Adrenal gland (tissue), 12 donors: Measurements from ENCODE around the gene XPO4. TPM values are rescaled to one million over a fixed set of nuclear protein-coding genes. Genes with fewer than 3 reads are reported as not detected.
"Not testable (repeated sequence)": the region's sequence is repeated elsewhere in the genome, so short reads cannot be mapped to it uniquely, and the experiment has no call there.

Experiments used
- DNase-seq, 7 donors: peaks; one replicate each; pipeline ENCODE4 v3.0.0-alpha.2; 2019 to 2020
- H3K27ac ChIP-seq, 5 donors: fragments of 200-600 bp; sonication (generic) in 4 of 5; 1 replicate in 3 of 5; 2 replicates in 2 of 5; pipeline versions ENCODE4 v1.5.1 to v1.8.0; 2016 to 2020; ENCODE audit warnings: mild to moderate bottlenecking in 1 of 5
- H3K27me3 ChIP-seq: fragments of 200-600 bp; 2 replicates; pipeline ENCODE4 v1.8.0; 2021
- H3K36me3 ChIP-seq, 2 donors: fragments of 200-600 bp; replicated peaks in 1 of 2; 1 replicate in 1 of 2; 2 replicates in 1 of 2; pipeline versions ENCODE4 v1.5.1 to v1.8.0; 2018 to 2022
- H3K4me1 ChIP-seq, 2 donors: fragments of 200-600 bp; replicated peaks in 1 of 2; 1 replicate in 1 of 2; 2 replicates in 1 of 2; pipeline versions ENCODE4 v1.5.1 to v1.8.0; 2018 to 2021
- H3K4me3 ChIP-seq, 4 donors: fragments of 200-600 bp; sonication (generic) in 3 of 4; one replicate each; pipeline ENCODE4 v1.5.1; 2016 to 2018
- H3K9me3 ChIP-seq, 3 donors: fragments of 200-600 bp; sonication (generic) in 1 of 3; replicated peaks in 1 of 3; 1 replicate in 2 of 3; 2 replicates in 1 of 3; pipeline versions ENCODE4 v1.5.1 to v1.8.0; 2016 to 2021
- POLR2A ChIP-seq, 2 donors: fragments of 450-650 bp; IDR thresholded peaks; one replicate each; pipeline ENCODE4 v1.6.1; 2017; ENCODE audit warnings: antibody characterized with exemption in 2 of 2, mild to moderate bottlenecking in 2 of 2, moderate library complexity in 1 of 2
- WGBS, 4 donors: extraction: QIAGEN DNeasy Blood & Tissue Kit in 2 of 4; methylation state at CpG; one replicate each; pipeline versions ENCODE4 v1.1.5 to v1.1.7; 2013 to 2017; 5-methylcytosine and 5-hydroxymethylcytosine counted together
- intact Hi-C, 2 donors: fragments of 100-400 bp; cut with DNase I; formaldehyde crosslinking; loops; one replicate each; pipeline versions ENCODE4 v1.14.1 to v1.15.0; 2022 to 2023
- polyA plus RNA-seq, 3 donors: library from polyadenylated mRNA; stranded (reverse); fragments of 200-250 nt in 2 of 3; fragments of 350-450 nt in 1 of 3; fragmentation: Illumina TruSeq in 1 of 3; extraction: RNeasy Lipid Tissue Mini Kit (QIAGEN cat#74804) in 1 of 3; gene quantifications; one replicate each; pipeline ENCODE4 v1.2.3, GENCODE V29; 2013 to 2014
- total RNA-seq, 9 donors: library from RNA; depleted of rRNA in 4 of 9; stranded (reverse); fragments of >200 nt in 4 of 9; fragments of 120-200 nt in 1 of 9; fragmentation: NEBNext Ultra II Directional in 1 of 9; extraction: Animal tissue kit (Norgen Biotek cat#: 25700) in 1 of 9; gene quantifications; one replicate each; pipeline versions ENCODE4 v1.1.0 to v1.2.4, GENCODE V29; 2013 to 2023
- TF ChIP-seq, protein P1 (sequence below), 6 experiments: fragments of 450-650 bp in 4 of 6; fragments of 200-600 bp in 2 of 6; sonication (generic) in 1 of 6; IDR thresholded peaks; 1 replicate in 5 of 6; 2 replicates in 1 of 6; pipeline versions ENCODE4 v1.5.1 to v1.8.0; 2016 to 2021; ENCODE audit warnings: antibody characterized with exemption in 6 of 6, mild to moderate bottlenecking in 2 of 6, moderate library complexity in 1 of 6
- donor health status: healthy with polysubstance abuse.
- donor health status: Bipolar disorder and iron deficiency.
- donor health status: DM: yes; HTN: yes; CAD: no.
- donor health status: DM: no; HTN: no; CAD: no.
- donor health status: DM: no; HTN: no; CAD: no.
- donor health status: DM: yes; HTN: yes; CAD: no.

XPO4 gene
- total and polyA plus RNA-seq, 12 donors: 1.9 to 20.3 (median 11.5) TPM

DNA sequence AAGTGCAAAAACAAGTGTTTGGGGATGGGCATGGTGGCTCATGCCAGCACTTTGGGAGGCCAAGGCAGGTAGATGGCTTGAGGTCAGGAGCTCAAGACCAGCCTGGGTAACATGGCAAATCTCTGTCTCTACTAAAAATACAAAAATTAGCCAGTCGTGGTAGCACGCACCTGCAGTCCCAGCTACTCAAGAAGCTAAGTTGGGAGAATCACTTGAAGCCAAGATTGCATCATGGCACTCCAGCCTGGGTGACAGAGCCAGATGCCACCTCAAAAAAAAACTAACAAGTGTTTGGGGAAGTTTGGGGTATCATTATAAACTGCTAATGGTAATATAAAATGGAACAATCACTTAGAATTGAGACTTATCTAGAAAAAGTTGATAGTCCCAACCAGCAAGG, 24.6 kb downstream of the XPO4 start:
- intact Hi-C loops: no loop called here
- 89 to 100% (median 94%) methylated on average over 2 of the region's 2 CpGs for WGBS, 4 donors
- H3K27me3 ChIP-seq: no peaks in the 10 kb centered on the region
- no peak overlapping the region for H3K4me3 ChIP-seq
- H3K9me3 ChIP-seq: no peaks in the 10 kb centered on the region
- peaks cover 0 to 20% of the 10 kb centered on the region in 2 donors for H3K4me1 ChIP-seq
- H3K36me3 ChIP-seq: no peaks in the 10 kb centered on the region
- no peak for TF ChIP-seq POLR2A (IDR thresholded peaks at IDR 0.05)
- TF ChIP-seq, protein P1, sequence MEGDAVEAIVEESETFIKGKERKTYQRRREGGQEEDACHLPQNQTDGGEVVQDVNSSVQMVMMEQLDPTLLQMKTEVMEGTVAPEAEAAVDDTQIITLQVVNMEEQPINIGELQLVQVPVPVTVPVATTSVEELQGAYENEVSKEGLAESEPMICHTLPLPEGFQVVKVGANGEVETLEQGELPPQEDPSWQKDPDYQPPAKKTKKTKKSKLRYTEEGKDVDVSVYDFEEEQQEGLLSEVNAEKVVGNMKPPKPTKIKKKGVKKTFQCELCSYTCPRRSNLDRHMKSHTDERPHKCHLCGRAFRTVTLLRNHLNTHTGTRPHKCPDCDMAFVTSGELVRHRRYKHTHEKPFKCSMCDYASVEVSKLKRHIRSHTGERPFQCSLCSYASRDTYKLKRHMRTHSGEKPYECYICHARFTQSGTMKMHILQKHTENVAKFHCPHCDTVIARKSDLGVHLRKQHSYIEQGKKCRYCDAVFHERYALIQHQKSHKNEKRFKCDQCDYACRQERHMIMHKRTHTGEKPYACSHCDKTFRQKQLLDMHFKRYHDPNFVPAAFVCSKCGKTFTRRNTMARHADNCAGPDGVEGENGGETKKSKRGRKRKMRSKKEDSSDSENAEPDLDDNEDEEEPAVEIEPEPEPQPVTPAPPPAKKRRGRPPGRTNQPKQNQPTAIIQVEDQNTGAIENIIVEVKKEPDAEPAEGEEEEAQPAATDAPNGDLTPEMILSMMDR (IDR thresholded peaks at IDR 0.05): no peak
- DNase-seq: no peak
- H3K27ac ChIP-seq: no peak overlapping the region

DNA sequence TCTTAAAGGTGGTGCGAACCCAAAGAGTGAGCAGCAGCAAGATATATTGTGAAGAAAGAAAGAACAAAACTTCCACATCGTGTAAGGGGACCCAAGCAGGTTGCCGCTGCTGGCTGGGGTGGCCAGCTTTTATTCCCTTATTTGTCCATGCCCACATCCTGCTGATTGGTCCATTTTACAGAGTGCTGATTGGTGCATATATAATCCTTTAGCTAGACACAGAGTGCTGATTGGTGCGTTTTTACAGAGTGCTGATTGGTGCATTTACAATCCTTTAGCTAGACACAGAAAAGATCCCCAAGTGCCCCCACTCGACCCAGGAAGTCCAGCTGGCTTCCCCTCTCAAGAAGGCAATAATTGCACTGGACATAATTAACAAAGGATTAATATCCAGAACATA, 25.7 kb downstream of the XPO4 start:
- H3K9me3 ChIP-seq, H3K27me3 ChIP-seq, H3K27ac ChIP-seq, intact Hi-C loops, H3K4me3 ChIP-seq, H3K36me3 ChIP-seq, DNase-seq: not testable (repeated sequence)
- WGBS, 4 donors: 96 to 98% (median 98%) methylated on average over 5 of the region's 5 CpGs
- H3K4me1 ChIP-seq: peaks cover 0 to 13% of the 10 kb centered on the region in 2 donors

DNA sequence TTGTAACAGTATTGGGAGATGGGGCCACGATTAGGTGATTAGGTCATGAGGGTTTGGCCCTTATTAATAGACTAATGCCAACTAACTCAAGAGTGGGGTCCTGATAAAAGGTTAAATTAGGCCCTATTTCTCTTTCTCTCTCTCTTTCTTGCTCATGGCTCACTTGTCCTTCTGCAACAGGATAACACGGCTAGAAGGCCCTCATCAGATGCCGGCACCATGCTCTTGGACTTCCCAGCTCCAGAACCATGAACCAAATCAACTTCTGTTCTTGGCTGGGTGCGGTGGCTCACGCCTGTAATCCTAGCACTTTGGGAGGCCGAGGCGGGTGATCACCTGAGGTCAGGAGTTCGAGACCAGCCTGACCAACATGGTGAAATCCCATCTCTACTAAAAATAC, 28.1 kb downstream of the XPO4 start:
- DNase-seq, H3K27me3 ChIP-seq, H3K36me3 ChIP-seq, H3K27ac ChIP-seq, H3K9me3 ChIP-seq, intact Hi-C loops, H3K4me3 ChIP-seq: not testable (repeated sequence)
- peaks cover 0 to 13% of the 10 kb centered on the region in 2 donors for H3K4me1 ChIP-seq
- WGBS, 4 donors: 93 to 98% (median 95%) methylated on average over 8 of the region's 8 CpGs

DNA sequence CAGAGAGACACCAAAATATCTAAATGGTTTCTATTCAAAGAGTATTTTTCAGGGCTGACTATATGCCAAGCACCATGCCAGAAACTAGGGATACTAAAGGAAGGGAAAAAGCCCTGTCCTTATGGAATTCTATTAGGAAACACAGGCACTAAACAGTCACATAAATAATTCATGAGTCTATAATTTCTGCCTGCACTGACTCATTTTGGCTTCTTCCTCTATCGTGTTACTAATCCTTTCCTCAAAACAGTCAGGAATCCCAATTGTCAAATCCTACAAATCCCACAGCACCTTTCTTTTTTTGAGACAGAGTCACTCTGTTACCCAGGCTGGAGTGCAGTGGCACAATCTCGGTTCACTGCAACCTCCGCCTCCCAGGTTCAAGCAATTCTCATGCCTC, 29.2 kb downstream of the XPO4 start:
- Histone ChIP-seq H3K27me3 (no peaks in the 10 kb centered on the region), H3K4me1 (peaks cover 0 to 13% of the 10 kb centered on the region in 2 donors), H3K9me3 (no peaks in the 10 kb centered on the region), H3K27ac (no peak overlapping the region), H3K4me3 (no peak overlapping the region), H3K36me3 (no peaks in the 10 kb centered on the region)
- DNase-seq: no peak
- TF ChIP-seq, protein P1 (IDR thresholded peaks at IDR 0.05): no peak
- no peak for TF ChIP-seq POLR2A (IDR thresholded peaks at IDR 0.05)
- intact Hi-C loops: no loop called here
- 65 to 76% (median 70%) methylated on average over 3 of the region's 3 CpGs for WGBS, 4 donors

DNA sequence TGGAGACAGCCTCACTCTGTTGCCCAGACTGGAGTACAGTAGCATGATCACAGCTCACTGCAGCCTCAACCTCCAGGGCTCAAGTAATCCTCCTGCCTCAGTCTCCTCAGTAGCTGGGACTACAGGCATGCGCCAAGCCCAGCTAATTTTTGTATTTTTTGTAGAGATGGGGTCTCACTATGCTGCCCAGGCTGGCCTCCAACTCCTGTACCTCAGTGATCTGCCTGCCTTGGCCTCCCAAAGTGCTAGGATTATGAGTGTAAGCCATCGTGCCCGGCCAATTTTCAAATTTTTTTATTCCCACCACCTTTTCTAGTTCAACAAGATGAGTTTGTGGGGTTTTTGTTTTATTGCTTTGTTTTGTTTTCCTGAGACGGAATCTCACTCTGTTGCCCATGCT, 31.7 kb downstream of the XPO4 start:
- Histone ChIP-seq H3K9me3 (peaks cover 0 to 5% (median 0%) of the 10 kb centered on the region in 3 donors), H3K4me3 (no peak overlapping the region), H3K36me3 (no peaks in the 10 kb centered on the region), H3K27me3 (no peaks in the 10 kb centered on the region), H3K27ac (no peak overlapping the region), H3K4me1 (peaks cover 0 to 18% of the 10 kb centered on the region in 2 donors)
- WGBS, 4 donors: 79 to 94% (median 91%) methylated on average over 4 of the region's 4 CpGs
- TF ChIP-seq POLR2A (IDR thresholded peaks at IDR 0.05): no peak
- TF ChIP-seq, protein P1 (IDR thresholded peaks at IDR 0.05): no peak
- intact Hi-C loops: no loop called here
- no peak for DNase-seq
